ENCODE results near the gene WDR18.

WDR18 gene

GRCh38 chr19:970695-971094 lies 13.4 kb upstream of the WDR18 start:
- DNase-seq, result peak; percentile 14

- no peak for DNase-seq
Observed at GRCh38 chr19:971795-972194, 12.3 kb upstream of the WDR18 start.

- DNase-seq, result no peak
Observed at GRCh38 chr19:972281-972680, 11.9 kb upstream of the WDR18 start.

- no peak for DNase-seq
Observed at GRCh38 chr19:973726-974563, 10.2 kb upstream of the WDR18 start.

GRCh38 chr19:974564-975257 lies 9.4 kb upstream of the WDR18 start:
- DNase-seq, result no peak

GRCh38 chr19:976476-976875 lies 7.7 kb upstream of the WDR18 start:
- no peak for DNase-seq

GRCh38 chr19:977058-977464 lies 7.1 kb upstream of the WDR18 start:
- DNase-seq, result no peak

- DNase-seq, result no peak
Observed at GRCh38 chr19:979318-979741, 4.8 kb upstream of the WDR18 start.

- DNase-seq, result no peak
Observed at GRCh38 chr19:980133-980998, 3.8 kb upstream of the WDR18 start.

GRCh38 chr19:982567-983170 lies 1.5 kb upstream of the WDR18 start:
- peak; percentile 74 for DNase-seq

GRCh38 chr19:986083-986482 lies 1.9 kb downstream of the WDR18 start:
- DNase-seq, result no peak

GRCh38 chr19:988081-988480 lies 3.9 kb downstream of the WDR18 start:
- DNase-seq, result no peak

- DNase-seq, result no peak
Observed at GRCh38 chr19:988510-988909, 4.4 kb downstream of the WDR18 start.

- no peak for DNase-seq
Observed at GRCh38 chr19:989381-990081, 5.4 kb downstream of the WDR18 start.

- no peak for DNase-seq
Observed at GRCh38 chr19:990119-990571, 6.0 kb downstream of the WDR18 start.

- DNase-seq, result no peak
Observed at GRCh38 chr19:990746-991145, 6.6 kb downstream of the WDR18 start.

- DNase-seq, result peak; percentile 58
Observed at GRCh38 chr19:991174-991931, 7.2 kb downstream of the WDR18 start.

GRCh38 chr19:991932-992669 lies 8.0 kb downstream of the WDR18 start:
- DNase-seq, result no peak

- DNase-seq, result no peak
Observed at GRCh38 chr19:992670-993055, 8.5 kb downstream of the WDR18 start.

- no peak for DNase-seq
Observed at GRCh38 chr19:993361-993830, 9.3 kb downstream of the WDR18 start.
